Measurements from ENCODE around the gene HNRNPA3.
"Not testable (repeated sequence)": the region's sequence is repeated elsewhere in the genome, so short reads cannot be mapped to it uniquely, and the experiment has no call there.

HNRNPA3 gene

GRCh38 chr2:177256695-177257094, 44.1 kb downstream of the HNRNPA3 start:
- DNase-seq = no peak

GRCh38 chr2:177257471-177257870, 44.9 kb downstream of the HNRNPA3 start:
- no peak for DNase-seq

GRCh38 chr2:177258059-177258458, 45.5 kb downstream of the HNRNPA3 start:
- no peak for DNase-seq

GRCh38 chr2:177260379-177260778, 47.8 kb downstream of the HNRNPA3 start:
- DNase-seq = no peak

DNA sequence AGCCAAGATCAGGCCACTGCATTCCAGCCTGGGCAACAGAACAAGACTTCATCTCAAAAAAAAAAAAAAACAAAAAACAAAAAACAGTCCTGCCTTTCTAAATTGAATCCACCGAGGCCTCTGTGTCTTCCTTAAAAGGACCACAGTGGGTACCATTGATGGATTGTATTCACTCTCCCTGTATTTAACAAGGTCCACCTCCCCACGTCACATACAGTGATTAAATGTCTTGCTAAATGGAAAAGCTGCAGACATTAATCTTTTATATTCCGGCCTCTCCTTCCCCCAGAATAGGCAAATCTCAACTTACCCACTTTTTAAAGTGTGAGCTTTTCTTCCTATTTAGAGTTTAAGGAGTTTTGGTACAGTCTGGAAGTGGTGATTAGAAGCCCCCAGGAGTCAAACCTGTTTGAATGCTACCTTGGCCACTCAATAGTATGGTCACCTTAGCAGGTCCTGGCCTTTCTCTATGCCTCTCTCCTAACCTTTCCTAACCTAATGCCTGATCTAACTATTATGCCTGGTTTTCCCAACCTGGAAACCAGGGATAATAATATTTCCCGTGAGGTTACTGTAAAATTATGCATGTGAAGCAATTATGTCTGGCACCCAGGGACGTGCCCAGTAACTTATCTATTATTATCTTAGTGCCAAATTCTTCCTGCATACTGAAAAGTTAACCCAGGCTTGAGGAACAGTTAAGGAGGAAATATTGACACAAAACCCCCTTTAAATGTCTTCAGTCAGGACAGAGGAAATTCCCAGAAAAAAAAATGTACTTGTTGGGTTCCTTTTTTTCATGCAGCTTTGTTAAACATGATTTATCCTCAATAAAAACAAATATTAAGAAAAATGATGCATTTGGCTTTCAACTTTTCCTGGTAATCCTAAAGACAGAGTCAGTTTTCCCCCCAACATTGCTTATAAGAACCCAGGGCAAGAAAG, 48.8 kb downstream of the HNRNPA3 start:
- no peak for DNase-seq

GRCh38 chr2:177262092-177262491, 49.5 kb downstream of the HNRNPA3 start:
- no peak for DNase-seq

DNA sequence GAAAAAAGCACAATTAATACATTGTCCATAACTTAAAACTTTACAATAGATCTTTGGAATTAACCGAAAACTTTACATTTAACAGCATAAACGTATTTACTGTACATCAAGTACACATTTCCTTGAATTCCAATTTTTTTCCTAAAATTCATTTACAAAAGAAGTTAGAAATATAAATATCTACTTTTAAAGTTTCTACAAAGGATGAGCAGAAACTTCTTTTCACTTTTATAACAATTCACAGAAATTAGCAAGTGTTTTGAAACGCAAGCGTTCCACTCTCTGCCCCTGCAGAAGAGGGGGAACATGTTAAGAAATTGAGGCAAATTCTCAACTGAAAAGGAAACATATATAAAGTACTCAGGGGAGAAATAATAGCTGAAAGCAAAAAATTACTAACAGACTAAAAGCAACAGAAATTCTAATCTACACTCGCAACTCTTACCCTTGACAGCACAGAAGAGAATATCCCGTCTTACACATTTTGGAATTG, 50.4 kb downstream of the HNRNPA3 start:
- DNase-seq = no peak

- DNase-seq = peak; percentile 99
Observed at GRCh38 chr2:177263451-177264208, 51.0 kb downstream of the HNRNPA3 start.

- DNase-seq = peak; percentile 85
Observed at GRCh38 chr2:177264209-177264692, 51.7 kb downstream of the HNRNPA3 start.

DNA sequence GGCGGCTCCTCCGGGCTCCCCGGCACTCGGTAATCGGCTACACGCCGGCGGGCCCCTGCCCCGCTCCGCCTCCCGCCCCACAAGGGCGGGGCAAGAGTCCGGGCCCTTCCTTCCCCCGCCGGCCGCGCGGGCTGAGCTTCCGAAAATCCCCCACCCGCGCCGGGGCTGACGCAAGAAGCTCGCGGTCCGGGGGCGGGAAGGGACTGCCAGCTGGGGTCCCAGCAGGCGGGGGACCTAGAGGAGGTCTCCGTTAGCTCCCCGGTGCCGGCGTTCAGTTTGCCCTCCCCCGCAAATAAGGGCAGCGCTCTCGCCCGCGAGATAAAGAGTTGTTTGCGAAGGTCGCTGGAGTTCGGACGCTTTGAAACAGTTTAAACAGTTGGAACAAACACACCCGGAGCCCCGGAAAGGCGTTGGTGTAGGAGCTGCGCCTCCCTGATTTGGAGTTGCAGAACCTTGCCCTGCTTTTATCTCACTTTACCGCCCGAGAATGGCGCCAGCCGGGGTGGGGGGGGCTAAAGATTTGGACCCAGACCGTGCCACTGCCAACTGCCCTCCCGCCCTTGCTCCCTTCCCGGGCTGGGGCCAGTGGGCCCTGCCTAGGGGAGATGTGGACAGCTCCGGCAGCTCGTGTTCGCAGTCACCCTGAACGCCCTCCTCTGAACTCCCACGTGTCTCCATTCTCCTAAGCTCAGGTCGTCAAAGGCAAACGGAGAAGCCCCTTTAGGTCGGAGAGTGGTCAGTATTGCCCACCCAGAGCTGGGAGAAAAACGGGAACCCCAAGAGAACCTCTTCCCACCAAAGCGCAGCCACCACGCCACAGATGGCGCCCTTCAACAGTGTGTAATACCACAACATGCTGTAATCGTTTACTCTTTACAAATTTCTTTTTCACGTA, 52.3 kb downstream of the HNRNPA3 start, which contains the start of gene NFE2L2:
TSS of gene NFE2L2 (minus strand) at position 35 of the 895 bp plus-strand sequence. CDS start 151 bp downstream, outside the sequence.
- peak; percentile 90 for DNase-seq

GRCh38 chr2:177265824-177266817, 53.5 kb downstream of the HNRNPA3 start:
- DNase-seq = no peak

DNA sequence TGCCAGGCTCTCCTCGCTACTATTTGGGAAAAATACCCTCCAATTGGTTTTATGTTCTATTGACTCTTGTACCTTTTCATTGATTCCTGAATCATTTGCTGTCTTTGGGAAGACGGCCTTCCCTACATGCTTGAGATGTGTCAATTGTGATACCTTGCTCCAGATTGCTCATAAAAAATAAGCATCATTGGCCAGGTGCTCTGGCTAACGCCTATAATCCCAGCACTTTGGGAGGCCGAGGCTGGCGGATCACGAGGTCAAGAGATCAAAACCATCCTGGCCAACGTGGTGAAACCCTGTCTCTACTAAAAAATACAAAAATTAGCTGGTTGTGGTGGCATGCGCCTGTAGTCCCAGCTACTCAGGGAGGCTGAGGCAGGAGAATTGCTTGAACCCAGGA, 54.4 kb downstream of the HNRNPA3 start:
- DNase-seq = not testable (repeated sequence)

DNA sequence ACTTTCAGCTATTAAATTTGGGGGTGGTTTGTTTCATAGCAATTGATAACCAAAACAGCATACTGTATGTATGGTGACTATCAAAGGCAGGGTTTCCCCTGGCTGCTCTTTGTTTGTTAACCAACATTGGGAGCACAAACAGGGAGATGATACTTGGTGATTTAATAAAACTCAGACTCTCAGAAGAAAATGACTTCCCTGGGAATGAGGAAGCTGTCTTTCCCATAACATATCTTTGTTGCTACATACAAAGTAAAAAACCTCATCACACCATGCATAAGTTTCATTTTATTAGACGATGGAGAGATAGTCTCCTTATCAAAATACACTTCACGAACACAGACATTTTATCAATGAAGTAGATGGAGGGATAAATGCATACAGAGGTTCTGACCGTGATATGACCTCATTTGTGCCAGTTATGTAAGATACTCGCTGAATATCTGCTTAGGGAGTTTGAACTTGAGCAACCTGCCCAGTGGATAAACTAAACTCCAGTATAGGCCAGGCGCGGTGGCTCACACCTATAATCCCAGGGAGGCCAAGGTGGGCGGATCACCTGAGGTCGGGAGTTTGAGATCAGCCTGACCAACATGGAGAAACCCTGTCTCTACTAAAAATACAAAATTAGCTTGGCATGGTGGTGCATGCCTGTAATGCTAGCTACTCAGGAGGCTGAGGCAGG, 55.7 kb downstream of the HNRNPA3 start:
- DNase-seq = no peak

GRCh38 chr2:177268901-177269300, 56.3 kb downstream of the HNRNPA3 start:
- DNase-seq = no peak

DNA sequence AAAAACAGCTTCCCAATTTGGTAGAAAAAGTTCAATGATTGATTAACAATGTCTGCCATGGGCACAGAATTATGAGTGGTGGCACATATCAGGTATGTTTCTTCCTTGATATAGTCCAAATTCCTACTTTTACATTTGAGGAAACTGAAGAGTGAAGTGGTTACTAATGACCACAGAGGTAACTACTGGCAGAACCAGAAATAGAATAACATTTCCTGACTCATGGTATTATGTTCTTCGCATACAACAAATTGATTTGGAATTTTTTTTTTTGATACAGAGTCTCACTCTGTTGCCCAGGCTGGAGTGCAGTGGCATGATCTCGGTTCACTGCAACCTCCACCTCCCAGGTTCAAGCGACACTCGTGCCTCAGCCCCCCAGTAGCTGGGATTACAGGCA, 57.9 kb downstream of the HNRNPA3 start:
- no peak for DNase-seq

GRCh38 chr2:177271981-177272666, 59.5 kb downstream of the HNRNPA3 start:
- no peak for DNase-seq

DNA sequence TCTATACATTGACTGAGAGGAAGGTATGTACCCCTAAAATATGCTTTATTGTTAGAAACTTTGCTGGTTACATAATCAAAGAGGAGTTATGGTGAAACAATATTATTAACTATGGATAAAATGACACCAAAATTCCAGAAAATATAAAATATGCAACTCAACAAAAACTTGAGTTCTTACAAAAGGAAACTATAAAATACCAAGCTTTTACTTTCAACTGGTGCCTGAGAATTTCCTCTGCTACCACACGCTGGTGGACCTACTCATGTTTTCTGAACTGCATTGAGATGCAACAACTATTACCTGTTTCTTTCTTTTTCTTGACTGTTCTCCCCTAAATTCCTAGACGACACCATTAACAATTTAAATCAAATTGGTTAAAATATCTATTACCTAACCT, 60.2 kb downstream of the HNRNPA3 start:
- no peak for DNase-seq

- no peak for DNase-seq
Observed at GRCh38 chr2:177273408-177273807, 60.8 kb downstream of the HNRNPA3 start.

Data from retina (tissue), 1 donor.